A549 (cell line): ENCODE data around the gene SLC4A7.

ENCODE experiments used
- POLR2A ChIP-seq: IDR thresholded peaks from 2 replicates; pipeline ENCODE4 v1.6.1; 2012; ENCODE audit warnings: mild to moderate bottlenecking, low read length
- POLR2AphosphoS2 ChIP-seq: conservative IDR thresholded peaks from 2 replicates; pipeline ENCODE4 v1.6.1; 2012; ENCODE audit warnings: low read length, improper control_type of control experiment, inconsistent platforms
- REST ChIP-seq: fragments of 200-600 bp; sonication (generic); IDR thresholded peaks from 2 replicates; pipeline ENCODE4 v1.6.1; 2016; ENCODE audit warnings: antibody characterized with exemption, mild to moderate bottlenecking, moderate library complexity
- SREBF2 ChIP-seq: fragments of 450-650 bp; IDR thresholded peaks from 2 replicates; pipeline ENCODE4 v1.6.1; 2014; ENCODE audit warnings: mild to moderate bottlenecking, moderate library complexity
- TF ChIP-seq, protein P1 (sequence below): fragments of >200 bp; sonication (Bioruptor Twin); formaldehyde crosslinking; IDR thresholded peaks from 3 replicates; pipeline ENCODE4 v1.5.1; 2016

DNA sequence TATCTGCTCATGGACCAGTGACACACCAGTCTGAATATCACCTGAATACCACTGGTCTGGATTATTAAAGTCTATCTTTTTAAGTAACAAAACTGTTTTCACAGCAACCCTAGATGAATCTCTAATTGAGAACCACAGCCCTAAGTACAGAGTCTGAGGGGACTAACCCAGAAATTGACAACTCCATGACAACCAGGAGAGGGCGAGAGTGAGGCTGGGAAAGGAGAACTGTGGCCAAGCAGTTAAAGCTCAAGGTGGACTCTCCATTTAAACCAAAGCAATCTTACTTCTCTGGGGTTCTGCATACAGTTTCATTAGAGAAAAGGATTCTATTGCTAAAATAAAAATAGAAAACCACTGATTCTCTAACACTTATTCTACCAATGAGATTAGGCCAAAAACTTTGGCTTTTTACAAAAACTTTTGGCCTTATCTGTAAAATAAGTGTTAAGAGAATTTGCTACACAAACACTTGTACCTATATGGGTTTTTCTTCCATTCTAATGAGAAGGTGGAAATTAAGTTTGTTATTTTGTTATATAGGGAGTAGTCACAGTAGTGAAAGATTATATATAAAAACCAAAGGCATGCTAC, 126.4 kb downstream of the SLC4A7 start:
- TF ChIP-seq SREBF2: no peak
- TF ChIP-seq, protein P1, sequence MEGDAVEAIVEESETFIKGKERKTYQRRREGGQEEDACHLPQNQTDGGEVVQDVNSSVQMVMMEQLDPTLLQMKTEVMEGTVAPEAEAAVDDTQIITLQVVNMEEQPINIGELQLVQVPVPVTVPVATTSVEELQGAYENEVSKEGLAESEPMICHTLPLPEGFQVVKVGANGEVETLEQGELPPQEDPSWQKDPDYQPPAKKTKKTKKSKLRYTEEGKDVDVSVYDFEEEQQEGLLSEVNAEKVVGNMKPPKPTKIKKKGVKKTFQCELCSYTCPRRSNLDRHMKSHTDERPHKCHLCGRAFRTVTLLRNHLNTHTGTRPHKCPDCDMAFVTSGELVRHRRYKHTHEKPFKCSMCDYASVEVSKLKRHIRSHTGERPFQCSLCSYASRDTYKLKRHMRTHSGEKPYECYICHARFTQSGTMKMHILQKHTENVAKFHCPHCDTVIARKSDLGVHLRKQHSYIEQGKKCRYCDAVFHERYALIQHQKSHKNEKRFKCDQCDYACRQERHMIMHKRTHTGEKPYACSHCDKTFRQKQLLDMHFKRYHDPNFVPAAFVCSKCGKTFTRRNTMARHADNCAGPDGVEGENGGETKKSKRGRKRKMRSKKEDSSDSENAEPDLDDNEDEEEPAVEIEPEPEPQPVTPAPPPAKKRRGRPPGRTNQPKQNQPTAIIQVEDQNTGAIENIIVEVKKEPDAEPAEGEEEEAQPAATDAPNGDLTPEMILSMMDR: peak; percentile 72
- no peak for TF ChIP-seq POLR2AphosphoS2
- TF ChIP-seq REST: no peak
- TF ChIP-seq POLR2A: no peak
